IMR-90 (cell line): Measurements from ENCODE around the gene AJM1. TPM values are rescaled to one million over a fixed set of nuclear protein-coding genes. Genes with fewer than 3 reads are reported as not detected.

Experiments used
- ATAC-seq: fragments of 200-7000 bp; cut with Tn5 transposase; 2 replicates; pipeline ENCODE4 v1.9.1; 2020; ENCODE audit warnings: low read depth, mild to moderate bottlenecking, moderate library complexity
- BruUV-seq: library from RNA; stranded (reverse); fragments of 400-500 nt; replicated peaks from 2 replicates; lab custom pipeline; 2021; lab: Mats Ljungman, UMichigan
- CTCF ChIA-PET: fragments of 300-600 bp; formaldehyde crosslinking; extraction: SDS; loops from one replicate; lab custom pipeline; 2021; ENCODE audit warnings: antibody characterized with exemption; lab: Yijun Ruan, JAX
- POLR2A ChIA-PET: fragments of 300-600 bp; sonication (Branson Sonifier 250); formaldehyde crosslinking; loops from one replicate; lab custom pipeline; 2022; ENCODE audit warnings: antibody characterized with exemption; ENCODE audit not compliant: unreplicated experiment; lab: Charles Lee
- DNase-seq: peaks from one replicate; pipeline ENCODE4 v3.0.0; 2013
- H2AFZ ChIP-seq: replicated peaks from 2 replicates; pipeline ENCODE3; 2013; ENCODE audit warnings: low read length, mild to moderate bottlenecking; ENCODE audit not compliant: poor library complexity
- H2AK5ac ChIP-seq: 2 replicates; pipeline ENCODE4 v1.6.1; 2013; ENCODE audit warnings: low read depth, low read length, inconsistent platforms
- H2AK9ac ChIP-seq: replicated peaks from 2 replicates; pipeline ENCODE3; 2013; ENCODE audit warnings: mild to moderate bottlenecking, low read depth, low read length, moderate library complexity; ENCODE audit not compliant: poor library complexity
- H2BK120ac ChIP-seq: 2 replicates; pipeline ENCODE4 v1.6.1; 2013; ENCODE audit warnings: low read depth, low read length, inconsistent platforms
- H2BK15ac ChIP-seq: 3 replicates; pipeline ENCODE4 v1.6.1; 2013; ENCODE audit warnings: low read depth, low read length, inconsistent platforms
- H2BK20ac ChIP-seq: 2 replicates; pipeline ENCODE4 v1.6.1; 2013; ENCODE audit warnings: low read depth, mild to moderate bottlenecking, inconsistent platforms, low read length, moderate library complexity
- H2BK5ac ChIP-seq: 2 replicates; pipeline ENCODE4 v1.6.1; 2013; ENCODE audit warnings: mild to moderate bottlenecking, low read depth, low read length, inconsistent platforms; ENCODE audit not compliant: poor library complexity, severe bottlenecking
- H3K14ac ChIP-seq: replicated peaks from 2 replicates; pipeline ENCODE4 v1.6.1; 2013; ENCODE audit warnings: low read depth, low read length, inconsistent platforms
- H3K18ac ChIP-seq: 2 replicates; pipeline ENCODE4 v1.6.1; 2013; ENCODE audit warnings: low read depth, low read length, control low read depth
- H3K23ac ChIP-seq: 2 replicates; pipeline ENCODE4 v1.6.1; 2013; ENCODE audit warnings: low read depth, low read length, inconsistent platforms
- H3K27ac ChIP-seq: 2 replicates; pipeline ENCODE4 v1.5.1; 2013; ENCODE audit warnings: mild to moderate bottlenecking, control low read depth, low read length; ENCODE audit not compliant: insufficient read depth
- H3K27me3 ChIP-seq: 2 replicates; pipeline ENCODE4 v1.6.1; 2013; ENCODE audit warnings: low read length; ENCODE audit not compliant: control insufficient read depth, insufficient read depth
- H3K36me3 ChIP-seq: 2 replicates; pipeline ENCODE4 v1.6.1; 2013; ENCODE audit warnings: low read length, mixed read lengths; ENCODE audit not compliant: control insufficient read depth, insufficient read depth
- H3K4ac ChIP-seq: 2 replicates; pipeline ENCODE4 v1.6.1; 2013; ENCODE audit warnings: low read depth, low read length, inconsistent platforms
- H3K4me1 ChIP-seq: 2 replicates; pipeline ENCODE4 v1.6.1; 2013; ENCODE audit warnings: low read length, mixed read lengths; ENCODE audit not compliant: control insufficient read depth, insufficient read depth
- H3K4me2 ChIP-seq: 2 replicates; pipeline ENCODE4 v1.6.1; 2013; ENCODE audit warnings: low read depth, mild to moderate bottlenecking, control low read depth, low read length, moderate library complexity
- H3K4me3 ChIP-seq: 2 replicates; pipeline ENCODE4 v1.5.1; 2013; ENCODE audit warnings: low read depth, mild to moderate bottlenecking, control low read depth, low read length, moderate library complexity; ENCODE audit not compliant: insufficient read depth
- H3K56ac ChIP-seq: 2 replicates; pipeline ENCODE4 v1.6.1; 2013; ENCODE audit warnings: low read length, inconsistent platforms; ENCODE audit not compliant: insufficient read depth; ENCODE audit errors: extremely low read depth
- H3K79me1 ChIP-seq, 2 experiments: 2 replicates each; pipeline ENCODE4 v1.6.1; 2013; ENCODE audit warnings: low read length in 2 of 2, inconsistent platforms in 1 of 2, low read depth in 1 of 2
- H3K9ac ChIP-seq: 2 replicates; pipeline ENCODE4 v1.6.1; 2013; ENCODE audit warnings: low read depth, low read length, control low read depth
- H3K9me1 ChIP-seq: 2 replicates; pipeline ENCODE4 v1.6.1; 2013; ENCODE audit warnings: low read length, inconsistent platforms; ENCODE audit not compliant: insufficient read depth
- H3K9me3 ChIP-seq: 2 replicates; pipeline ENCODE4 v1.6.1; 2013; ENCODE audit warnings: low read length; ENCODE audit not compliant: control insufficient read depth, insufficient read depth
- H4K20me1 ChIP-seq: 2 replicates; pipeline ENCODE4 v1.6.1; 2013; ENCODE audit warnings: low read length, inconsistent platforms; ENCODE audit not compliant: insufficient read depth
- H4K5ac ChIP-seq: 2 replicates; pipeline ENCODE4 v1.6.1; 2013; ENCODE audit warnings: mild to moderate bottlenecking, low read depth, low read length, control low read depth
- H4K8ac ChIP-seq, 2 experiments: 2 replicates each; pipeline ENCODE4 v1.6.1; 2013; ENCODE audit warnings: low read depth in 2 of 2, low read length in 2 of 2, control low read depth in 1 of 2, inconsistent platforms in 1 of 2
- H4K91ac ChIP-seq: 2 replicates; pipeline ENCODE4 v1.6.1; 2013; ENCODE audit warnings: low read depth, low read length, inconsistent platforms; ENCODE audit not compliant: insufficient read depth
- RFX5 ChIP-seq: IDR thresholded peaks from 2 replicates; pipeline ENCODE4 v1.8.0; 2012; ENCODE audit warnings: low read depth, mild to moderate bottlenecking, low read length, moderate library complexity
- WGBS, 2 experiments: methylation state at CpG; one replicate each; pipeline versions ENCODE4 v1.1.5 to v1.1.7; 2013; ENCODE audit warnings: missing lambda C conversion rate in 2 of 2; ENCODE audit not compliant: insufficient read length in 1 of 2; ENCODE audit errors: extremely low coverage in 2 of 2; 5-methylcytosine and 5-hydroxymethylcytosine counted together
- dilution Hi-C: fragments of 300-500 bp; cut with HindIII; formaldehyde crosslinking; loops from one replicate; pipeline ENCODE4 v1.14.3; 2018; ENCODE audit warnings: low sequenced_read_pairs; ENCODE audit not compliant: unreplicated experiment
- in situ Hi-C: fragments of 300-500 bp; cut with MboI; formaldehyde crosslinking; loops from 3 replicates; pipeline ENCODE4 v1.14.3; 2019; ENCODE audit warnings: low sequenced_read_pairs, inconsistent platforms, mixed read lengths
- intact Hi-C: fragments of 100-400 bp; cut with micrococcal nuclease; formaldehyde crosslinking; loops from 2 replicates; pipeline ENCODE4 v1.10.0; 2022
- polyA plus RNA-seq, 3 experiments: library from polyadenylated mRNA; depleted of rRNA; stranded (reverse); fragments of >200 nt; gene quantifications; 2 replicates each; pipeline ENCODE4 v1.2.3, GENCODE V29; 2012; ENCODE audit warnings: low replicate concordance in 1 of 3
- total RNA-seq: library from RNA; depleted of rRNA; stranded (reverse); fragments of >200 nt; gene quantifications from 2 replicates; pipeline ENCODE4 v1.2.3, GENCODE V29; 2012

The AJM1 gene
- total and polyA plus RNA-seq, 2 of the 4 experiments (the other 2 are of a cell fraction) = 0.18 to 1.5 TPM

- H4K5ac ChIP-seq = no peak overlapping the region
- H3K27me3 ChIP-seq = no peaks in the 10 kb centered on the region
- H2AK5ac ChIP-seq = no peak overlapping the region
- H3K4me2 ChIP-seq = no peak overlapping the region
- no peak overlapping the region for H2BK20ac ChIP-seq
- WGBS, 2 experiments = 80% methylated on average over 3 of the region's 23 CpGs; no CpG with 5 or more reads in 1 of the 2 experiments
- H2BK15ac ChIP-seq = no peak overlapping the region
- H3K4me3 ChIP-seq = no peak overlapping the region
- no peak for TF ChIP-seq RFX5
- no peak overlapping the region for H3K9ac ChIP-seq
- H3K9me1 ChIP-seq = no peaks in the 10 kb centered on the region
- no peak overlapping the region for H3K14ac ChIP-seq
- peaks cover 14% of the 10 kb centered on the region for H3K4me1 ChIP-seq
- H3K23ac ChIP-seq = no peak overlapping the region
- no peak overlapping the region for H3K27ac ChIP-seq
- no peaks in the 10 kb centered on the region for H3K9me3 ChIP-seq
- ChIA-PET CTCF (no interaction called here), POLR2A (no interaction called here)
- peaks cover 5 to 18% of the 10 kb centered on the region in 2 experiments; a peak in 2 of 4 replicates for H3K79me1 ChIP-seq
- no peak overlapping the region for H3K56ac ChIP-seq
- in situ Hi-C loops = no loop called here
- H4K8ac ChIP-seq = no peak overlapping the region
- H2AK9ac ChIP-seq = no peak overlapping the region
- BruUV-seq = no TSS peak
- DNase-seq (no peak), ATAC-seq (no peak)
- H2AFZ ChIP-seq = no peak overlapping the region
- dilution Hi-C loops = no loop called here
- H2BK120ac ChIP-seq = no peak overlapping the region
- peaks cover 15% of the 10 kb centered on the region; the same call in 1 of the 2 replicates for H3K36me3 ChIP-seq
- peaks cover 12% of the 10 kb centered on the region for H4K20me1 ChIP-seq
- H3K4ac ChIP-seq = no peak overlapping the region
- intact Hi-C loops = no loop called here
- H3K18ac ChIP-seq = no peak overlapping the region
- H4K91ac ChIP-seq = no peak overlapping the region
- no peak overlapping the region for H2BK5ac ChIP-seq
Observed at GRCh38 chr9:136854842-136855460, 12.7 kb downstream of the AJM1 start.
